ENCODE measurements around the gene HOXA3. TPM values are rescaled to one million over a fixed set of nuclear protein-coding genes. Genes with fewer than 3 reads are reported as not detected.

HOXA3 gene
- total RNA-seq, 1 experiment from 2014 or later = 50.5 TPM

GRCh38 chr7:27126596-27127327 is 25.6 kb downstream of the HOXA3 start:
- intact Hi-C loops (cut with micrococcal nuclease; ENCODE audit: unreplicated experiment) = no loop called here
- Histone ChIP-seq H3K4me2 (no peak overlapping the region), H3K9me3 (ENCODE audit: insufficient read depth, low read depth) (no peaks in the 10 kb centered on the region), H3K4me1 (replicated peaks; ENCODE audit: insufficient read depth) (peaks cover 9% of the 10 kb centered on the region; the same call in 1 of the 2 replicates), H3K4me3 (no peak overlapping the region), H3K36me3 (ENCODE audit: low read depth) (peaks cover 8% of the 10 kb centered on the region; the same call in 1 of the 2 replicates), H2AFZ (no peak overlapping the region), H4K20me1 (ENCODE audit: insufficient read depth) (no peaks in the 10 kb centered on the region), H3K79me2 (ENCODE audit: low read depth) (no peaks in the 10 kb centered on the region), H3K27me3 (ENCODE audit: insufficient read depth, low read depth) (no peaks in the 10 kb centered on the region), H3K9me2 (ENCODE audit: insufficient read depth) (no peaks in the 10 kb centered on the region), H3F3A (ENCODE audit: insufficient read depth, low read depth) (0 out of 2 replicates have a peak, but pooled peaks cover 3% of the 10 kb centered on the region), H3K27ac (no peak overlapping the region)
- DNase-seq = no peak
- BruUV-seq (replicated peaks) = no TSS peak
- no peak for TF ChIP-seq EZH2 (IDR thresholded peaks at IDR 0.05; ENCODE audit: low read depth)
- TF ChIP-seq, protein P1, sequence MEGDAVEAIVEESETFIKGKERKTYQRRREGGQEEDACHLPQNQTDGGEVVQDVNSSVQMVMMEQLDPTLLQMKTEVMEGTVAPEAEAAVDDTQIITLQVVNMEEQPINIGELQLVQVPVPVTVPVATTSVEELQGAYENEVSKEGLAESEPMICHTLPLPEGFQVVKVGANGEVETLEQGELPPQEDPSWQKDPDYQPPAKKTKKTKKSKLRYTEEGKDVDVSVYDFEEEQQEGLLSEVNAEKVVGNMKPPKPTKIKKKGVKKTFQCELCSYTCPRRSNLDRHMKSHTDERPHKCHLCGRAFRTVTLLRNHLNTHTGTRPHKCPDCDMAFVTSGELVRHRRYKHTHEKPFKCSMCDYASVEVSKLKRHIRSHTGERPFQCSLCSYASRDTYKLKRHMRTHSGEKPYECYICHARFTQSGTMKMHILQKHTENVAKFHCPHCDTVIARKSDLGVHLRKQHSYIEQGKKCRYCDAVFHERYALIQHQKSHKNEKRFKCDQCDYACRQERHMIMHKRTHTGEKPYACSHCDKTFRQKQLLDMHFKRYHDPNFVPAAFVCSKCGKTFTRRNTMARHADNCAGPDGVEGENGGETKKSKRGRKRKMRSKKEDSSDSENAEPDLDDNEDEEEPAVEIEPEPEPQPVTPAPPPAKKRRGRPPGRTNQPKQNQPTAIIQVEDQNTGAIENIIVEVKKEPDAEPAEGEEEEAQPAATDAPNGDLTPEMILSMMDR (conservative IDR thresholded peaks at IDR 0.05) = no peak
- ChIA-PET POLR2A (ENCODE audit: unreplicated experiment) (no interaction called here), CTCF (no interaction called here)

DNA sequence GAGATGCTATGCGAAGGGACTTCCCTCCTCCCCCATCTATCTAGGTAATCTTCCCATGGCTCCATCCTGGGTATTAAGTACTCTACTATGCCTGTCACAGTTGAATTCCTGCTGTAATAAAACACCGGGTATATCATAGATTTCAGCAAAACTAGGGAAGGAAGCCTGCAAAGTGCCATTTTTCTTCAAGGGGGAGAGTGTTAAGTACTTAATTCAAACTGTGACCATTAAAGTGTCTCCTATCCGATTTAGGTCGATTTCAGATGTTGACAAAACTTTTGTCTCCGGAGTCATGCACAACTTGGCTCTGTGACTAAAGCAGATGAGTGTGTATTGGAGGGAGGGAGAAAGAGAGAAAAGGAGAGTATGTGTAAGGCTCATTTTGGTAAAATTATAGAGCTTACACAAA is 26.4 kb downstream of the HOXA3 start:
- Histone ChIP-seq H3K4me2 (no peak overlapping the region), H3K79me2 (ENCODE audit: low read depth) (no peaks in the 10 kb centered on the region), H2AFZ (no peak overlapping the region), H3K36me3 (ENCODE audit: low read depth) (peaks cover 8% of the 10 kb centered on the region; the same call in 1 of the 2 replicates), H4K20me1 (ENCODE audit: insufficient read depth) (no peaks in the 10 kb centered on the region), H3K9me3 (ENCODE audit: insufficient read depth, low read depth) (no peaks in the 10 kb centered on the region), H3K4me1 (replicated peaks; ENCODE audit: insufficient read depth) (peaks cover 9% of the 10 kb centered on the region; the same call in 1 of the 2 replicates), H3F3A (ENCODE audit: insufficient read depth, low read depth) (0 out of 2 replicates have a peak, but pooled peaks cover 3% of the 10 kb centered on the region), H3K4me3 (no peak overlapping the region), H3K27me3 (ENCODE audit: insufficient read depth, low read depth) (no peaks in the 10 kb centered on the region), H3K27ac (no peak overlapping the region), H3K9me2 (ENCODE audit: insufficient read depth) (no peaks in the 10 kb centered on the region)
- BruUV-seq (replicated peaks) = no TSS peak
- intact Hi-C loops (cut with micrococcal nuclease; ENCODE audit: unreplicated experiment) = no loop called here
- POLR2A ChIA-PET (ENCODE audit: unreplicated experiment) = no interaction called here
- CTCF ChIA-PET = no interaction called here
- TF ChIP-seq EZH2 (IDR thresholded peaks at IDR 0.05; ENCODE audit: low read depth) = no peak
- TF ChIP-seq, protein P1 (conservative IDR thresholded peaks at IDR 0.05) = no peak
- no peak for DNase-seq

- Histone ChIP-seq H3F3A (ENCODE audit: insufficient read depth, low read depth) (peaks cover 11% of the 10 kb centered on the region; the same call in 1 of the 2 replicates), H3K4me3 (no peak overlapping the region), H3K9me3 (ENCODE audit: insufficient read depth, low read depth) (no peaks in the 10 kb centered on the region), H3K27ac (no peak overlapping the region), H3K4me1 (replicated peaks; ENCODE audit: insufficient read depth) (peaks cover 9% of the 10 kb centered on the region; the same call in 1 of the 2 replicates), H3K79me2 (ENCODE audit: low read depth) (no peaks in the 10 kb centered on the region), H3K4me2 (no peak overlapping the region), H4K20me1 (ENCODE audit: insufficient read depth) (no peaks in the 10 kb centered on the region), H3K36me3 (ENCODE audit: low read depth) (peaks cover 8% of the 10 kb centered on the region; the same call in 1 of the 2 replicates), H3K27me3 (ENCODE audit: insufficient read depth, low read depth) (no peaks in the 10 kb centered on the region), H2AFZ (no peak overlapping the region), H3K9me2 (ENCODE audit: insufficient read depth) (no peaks in the 10 kb centered on the region)
- ChIA-PET POLR2A (ENCODE audit: unreplicated experiment) (no interaction called here), CTCF (no interaction called here)
- BruUV-seq (replicated peaks) = no TSS peak
- intact Hi-C loops (cut with micrococcal nuclease; ENCODE audit: unreplicated experiment) = no loop called here
- DNase-seq = no peak
- TF ChIP-seq EZH2 (IDR thresholded peaks at IDR 0.05; ENCODE audit: low read depth) = no peak
Observed at GRCh38 chr7:27124902-27125689, 27.3 kb downstream of the HOXA3 start.
